Pulmonary artery endothelial cell (primary cell): ENCODE results near the gene SPG11. TPM values are rescaled to one million over a fixed set of nuclear protein-coding genes. Genes with fewer than 3 reads are reported as not detected.
"Not testable (repeated sequence)": the region's sequence is repeated elsewhere in the genome, so short reads cannot be mapped to it uniquely, and the experiment has no call there.

ENCODE experiments used
- DNase-seq: peaks from one replicate; pipeline ENCODE4 v3.0.0-alpha.2; 2011; ENCODE audit warnings: low read depth, low spot score
- total RNA-seq: library from RNA; depleted of rRNA; stranded (reverse); fragments of >200 nt; gene quantifications from 2 replicates; pipeline ENCODE4 v1.2.3, GENCODE V29; 2014

The SPG11 gene, protein sequence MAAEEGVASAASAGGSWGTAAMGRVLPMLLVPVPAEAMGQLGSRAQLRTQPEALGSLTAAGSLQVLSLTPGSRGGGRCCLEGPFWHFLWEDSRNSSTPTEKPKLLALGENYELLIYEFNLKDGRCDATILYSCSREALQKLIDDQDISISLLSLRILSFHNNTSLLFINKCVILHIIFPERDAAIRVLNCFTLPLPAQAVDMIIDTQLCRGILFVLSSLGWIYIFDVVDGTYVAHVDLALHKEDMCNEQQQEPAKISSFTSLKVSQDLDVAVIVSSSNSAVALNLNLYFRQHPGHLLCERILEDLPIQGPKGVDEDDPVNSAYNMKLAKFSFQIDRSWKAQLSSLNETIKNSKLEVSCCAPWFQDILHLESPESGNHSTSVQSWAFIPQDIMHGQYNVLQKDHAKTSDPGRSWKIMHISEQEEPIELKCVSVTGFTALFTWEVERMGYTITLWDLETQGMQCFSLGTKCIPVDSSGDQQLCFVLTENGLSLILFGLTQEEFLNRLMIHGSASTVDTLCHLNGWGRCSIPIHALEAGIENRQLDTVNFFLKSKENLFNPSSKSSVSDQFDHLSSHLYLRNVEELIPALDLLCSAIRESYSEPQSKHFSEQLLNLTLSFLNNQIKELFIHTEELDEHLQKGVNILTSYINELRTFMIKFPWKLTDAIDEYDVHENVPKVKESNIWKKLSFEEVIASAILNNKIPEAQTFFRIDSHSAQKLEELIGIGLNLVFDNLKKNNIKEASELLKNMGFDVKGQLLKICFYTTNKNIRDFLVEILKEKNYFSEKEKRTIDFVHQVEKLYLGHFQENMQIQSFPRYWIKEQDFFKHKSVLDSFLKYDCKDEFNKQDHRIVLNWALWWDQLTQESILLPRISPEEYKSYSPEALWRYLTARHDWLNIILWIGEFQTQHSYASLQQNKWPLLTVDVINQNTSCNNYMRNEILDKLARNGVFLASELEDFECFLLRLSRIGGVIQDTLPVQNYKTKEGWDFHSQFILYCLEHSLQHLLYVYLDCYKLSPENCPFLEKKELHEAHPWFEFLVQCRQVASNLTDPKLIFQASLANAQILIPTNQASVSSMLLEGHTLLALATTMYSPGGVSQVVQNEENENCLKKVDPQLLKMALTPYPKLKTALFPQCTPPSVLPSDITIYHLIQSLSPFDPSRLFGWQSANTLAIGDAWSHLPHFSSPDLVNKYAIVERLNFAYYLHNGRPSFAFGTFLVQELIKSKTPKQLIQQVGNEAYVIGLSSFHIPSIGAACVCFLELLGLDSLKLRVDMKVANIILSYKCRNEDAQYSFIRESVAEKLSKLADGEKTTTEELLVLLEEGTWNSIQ (N-terminal part only)
- total RNA-seq, result 42.3 and 54.8 TPM in 2 replicates

DNA sequence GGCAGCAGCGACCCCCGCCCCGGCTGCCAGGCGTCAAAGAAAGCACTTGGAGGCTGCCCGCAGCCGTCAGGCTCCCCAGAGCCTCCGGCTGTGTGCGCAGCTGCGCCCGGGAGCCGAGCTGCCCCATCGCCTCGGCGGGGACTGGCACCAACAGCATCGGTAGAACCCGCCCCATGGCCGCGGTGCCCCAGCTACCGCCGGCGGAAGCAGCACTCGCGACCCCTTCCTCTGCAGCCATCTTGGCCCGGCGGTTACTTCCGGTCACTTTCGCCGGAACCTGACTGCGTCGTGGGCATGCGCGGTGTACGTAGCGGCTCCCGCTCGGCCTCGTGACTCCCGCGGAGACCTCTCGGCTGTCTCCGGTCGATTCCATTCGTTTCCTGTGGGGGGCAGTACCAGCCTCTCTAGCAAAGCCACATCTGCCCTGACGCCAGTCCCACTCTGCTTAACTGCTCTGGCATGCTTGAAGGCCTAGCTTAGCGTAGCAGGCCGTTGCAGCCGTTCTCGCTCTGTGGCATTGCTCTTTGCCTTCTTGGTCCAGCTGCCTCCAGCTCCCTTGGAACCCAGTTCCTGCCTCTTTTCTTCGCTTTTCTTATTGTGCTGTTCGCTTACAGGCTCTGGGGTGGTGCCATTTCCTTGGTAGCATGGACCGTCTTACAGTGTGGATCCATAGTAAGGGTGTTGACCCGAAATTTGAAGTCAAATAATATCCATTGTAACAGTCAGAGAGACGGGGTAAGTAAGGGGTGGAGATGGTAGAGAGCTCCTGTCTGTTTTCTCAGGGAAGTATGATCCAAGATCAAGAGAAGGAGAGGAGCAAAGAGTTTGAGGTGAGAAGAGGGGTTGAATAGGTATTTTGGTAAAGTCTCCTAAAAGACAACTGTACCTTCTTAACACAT, at the start of gene SPG11:
TSS of gene SPG11 (minus strand) at position 253 of the 899 bp plus-strand sequence. CDS start at position 238, 15 bp downstream.
- DNase-seq, result peak; percentile 92

DNA sequence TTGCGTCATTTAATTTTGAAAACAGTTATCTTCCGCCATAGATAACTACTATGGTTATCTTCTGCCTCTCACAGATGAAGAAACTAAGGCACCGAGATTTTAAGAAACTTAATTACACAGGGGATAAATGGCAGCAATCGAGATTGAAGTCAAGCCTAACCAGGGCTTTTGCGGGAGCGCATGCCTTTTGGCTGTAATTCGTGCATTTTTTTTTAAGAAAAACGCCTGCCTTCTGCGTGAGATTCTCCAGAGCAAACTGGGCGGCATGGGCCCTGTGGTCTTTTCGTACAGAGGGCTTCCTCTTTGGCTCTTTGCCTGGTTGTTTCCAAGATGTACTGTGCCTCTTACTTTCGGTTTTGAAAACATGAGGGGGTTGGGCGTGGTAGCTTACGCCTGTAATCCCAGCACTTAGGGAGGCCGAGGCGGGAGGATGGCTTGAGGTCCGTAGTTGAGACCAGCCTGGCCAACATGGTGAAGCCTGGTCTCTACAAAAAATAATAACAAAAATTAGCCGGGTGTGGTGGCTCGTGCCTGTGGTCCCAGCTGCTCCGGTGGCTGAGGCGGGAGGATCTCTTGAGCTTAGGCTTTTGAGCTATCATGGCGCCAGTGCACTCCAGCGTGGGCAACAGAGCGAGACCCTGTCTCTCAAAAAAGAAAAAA, 49.0 kb upstream of the SPG11 start:
- peak; percentile 68 for DNase-seq

DNA sequence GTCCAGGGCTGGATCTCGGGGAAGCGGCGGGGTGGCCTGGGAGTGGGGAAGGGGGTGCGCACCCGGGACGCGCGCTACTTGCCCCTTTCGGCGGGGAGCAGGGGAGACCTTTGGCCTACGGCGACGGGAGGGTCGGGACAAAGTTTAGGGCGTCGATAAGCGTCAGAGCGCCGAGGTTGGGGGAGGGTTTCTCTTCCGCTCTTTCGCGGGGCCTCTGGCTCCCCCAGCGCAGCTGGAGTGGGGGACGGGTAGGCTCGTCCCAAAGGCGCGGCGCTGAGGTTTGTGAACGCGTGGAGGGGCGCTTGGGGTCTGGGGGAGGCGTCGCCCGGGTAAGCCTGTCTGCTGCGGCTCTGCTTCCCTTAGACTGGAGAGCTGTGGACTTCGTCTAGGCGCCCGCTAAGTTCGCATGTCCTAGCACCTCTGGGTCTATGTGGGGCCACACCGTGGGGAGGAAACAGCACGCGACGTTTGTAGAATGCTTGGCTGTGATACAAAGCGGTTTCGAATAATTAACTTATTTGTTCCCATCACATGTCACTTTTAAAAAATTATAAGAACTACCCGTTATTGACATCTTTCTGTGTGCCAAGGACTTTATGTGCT, 48.4 kb upstream of the SPG11 start:
- DNase-seq, result no peak

DNA sequence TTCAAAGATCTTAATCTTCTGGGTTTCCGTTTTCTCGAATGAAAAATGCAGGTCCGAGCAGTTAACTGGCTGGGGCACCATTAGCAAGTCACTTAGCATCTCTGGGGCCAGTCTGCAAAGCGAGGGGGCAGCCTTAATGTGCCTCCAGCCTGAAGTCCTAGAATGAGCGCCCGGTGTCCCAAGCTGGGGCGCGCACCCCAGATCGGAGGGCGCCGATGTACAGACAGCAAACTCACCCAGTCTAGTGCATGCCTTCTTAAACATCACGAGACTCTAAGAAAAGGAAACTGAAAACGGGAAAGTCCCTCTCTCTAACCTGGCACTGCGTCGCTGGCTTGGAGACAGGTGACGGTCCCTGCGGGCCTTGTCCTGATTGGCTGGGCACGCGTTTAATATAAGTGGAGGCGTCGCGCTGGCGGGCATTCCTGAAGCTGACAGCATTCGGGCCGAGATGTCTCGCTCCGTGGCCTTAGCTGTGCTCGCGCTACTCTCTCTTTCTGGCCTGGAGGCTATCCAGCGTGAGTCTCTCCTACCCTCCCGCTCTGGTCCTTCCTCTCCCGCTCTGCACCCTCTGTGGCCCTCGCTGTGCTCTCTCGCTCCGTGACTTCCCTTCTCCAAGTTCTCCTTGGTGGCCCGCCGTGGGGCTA, 47.8 kb upstream of the SPG11 start, which contains the start of the genes B2M and PATL2:
TSS of gene B2M (plus strand) at position 422 of the 647 bp plus-strand sequence. CDS start at position 452, 30 bp downstream.
TSS of gene PATL2 (minus strand) at position 228 of the 647 bp plus-strand sequence. CDS start 34,833 bp downstream, outside the sequence.
- DNase-seq, result peak; percentile 84

DNA sequence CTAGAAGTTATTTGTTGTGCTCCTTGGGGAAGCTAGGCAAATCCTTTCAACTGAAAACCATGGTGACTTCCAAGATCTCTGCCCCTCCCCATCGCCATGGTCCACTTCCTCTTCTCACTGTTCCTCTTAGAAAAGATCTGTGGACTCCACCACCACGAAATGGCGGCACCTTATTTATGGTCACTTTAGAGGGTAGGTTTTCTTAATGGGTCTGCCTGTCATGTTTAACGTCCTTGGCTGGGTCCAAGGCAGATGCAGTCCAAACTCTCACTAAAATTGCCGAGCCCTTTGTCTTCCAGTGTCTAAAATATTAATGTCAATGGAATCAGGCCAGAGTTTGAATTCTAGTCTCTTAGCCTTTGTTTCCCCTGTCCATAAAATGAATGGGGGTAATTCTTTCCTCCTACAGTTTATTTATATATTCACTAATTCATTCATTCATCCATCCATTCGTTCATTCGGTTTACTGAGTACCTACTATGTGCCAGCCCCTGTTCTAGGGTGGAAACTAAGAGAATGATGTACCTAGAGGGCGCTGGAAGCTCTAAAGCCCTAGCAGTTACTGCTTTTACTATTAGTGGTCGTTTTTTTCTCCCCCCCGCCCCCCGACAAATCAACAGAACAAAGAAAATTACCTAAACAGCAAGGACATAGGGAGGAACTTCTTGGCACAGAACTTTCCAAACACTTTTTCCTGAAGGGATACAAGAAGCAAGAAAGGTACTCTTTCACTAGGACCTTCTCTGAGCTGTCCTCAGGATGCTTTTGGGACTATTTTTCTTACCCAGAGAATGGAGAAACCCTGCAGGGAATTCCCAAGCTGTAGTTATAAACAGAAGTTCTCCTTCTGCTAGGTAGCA, 47.0 kb upstream of the SPG11 start:
- DNase-seq, result no peak

DNA sequence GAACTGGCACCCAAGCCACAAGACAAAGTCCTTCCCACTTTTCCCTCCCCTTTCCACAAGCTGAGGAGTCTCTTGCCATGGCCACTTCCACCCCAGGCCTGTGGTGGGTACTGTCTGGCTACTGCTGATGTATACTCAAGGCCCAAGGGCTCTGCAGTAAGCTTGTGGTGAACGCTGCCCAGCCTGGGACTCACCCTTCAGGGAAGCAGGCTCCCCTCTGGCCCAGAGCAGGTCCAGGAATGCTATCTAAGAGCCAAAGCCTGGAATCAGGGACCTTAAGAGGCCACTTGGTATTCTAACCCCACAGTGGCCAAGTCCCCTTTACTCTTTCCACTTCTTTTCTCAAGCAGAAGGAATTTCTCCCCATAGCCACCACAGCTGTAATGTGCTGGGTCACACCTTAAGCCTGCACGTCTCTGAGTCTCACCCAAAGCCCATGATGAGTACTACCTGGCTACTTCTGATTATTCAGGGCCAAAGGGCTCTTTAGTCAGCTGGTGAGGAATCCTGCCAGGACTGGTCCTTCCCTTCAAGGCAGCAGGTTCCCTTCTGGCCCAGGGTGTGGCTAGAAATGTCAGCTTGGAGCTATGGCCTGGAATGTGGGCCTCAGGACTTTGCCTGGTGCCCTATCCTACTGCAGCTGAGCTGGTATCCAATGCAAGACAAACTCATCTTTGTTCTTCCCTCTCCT, 43.6 kb upstream of the SPG11 start:
- DNase-seq, result no peak

DNA sequence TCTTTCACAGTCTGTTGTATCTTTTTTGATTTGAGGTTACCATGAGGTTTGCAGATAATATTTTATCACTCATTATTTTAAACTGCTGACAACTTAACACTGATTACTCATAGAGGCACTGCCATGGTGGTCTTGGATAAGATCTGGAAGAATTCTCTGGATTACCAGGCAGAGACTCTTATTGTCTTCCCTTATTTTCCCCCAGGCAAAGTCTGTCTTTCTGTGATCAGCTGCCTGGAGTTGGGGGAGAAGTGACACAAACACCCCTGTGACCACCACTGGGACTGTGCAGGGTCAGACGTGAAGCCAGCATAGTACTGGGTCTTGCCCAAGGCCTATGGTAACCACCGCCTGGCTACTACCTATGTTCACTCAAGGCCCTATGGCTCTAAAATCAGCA, 42.9 kb upstream of the SPG11 start:
- no peak for DNase-seq

DNA sequence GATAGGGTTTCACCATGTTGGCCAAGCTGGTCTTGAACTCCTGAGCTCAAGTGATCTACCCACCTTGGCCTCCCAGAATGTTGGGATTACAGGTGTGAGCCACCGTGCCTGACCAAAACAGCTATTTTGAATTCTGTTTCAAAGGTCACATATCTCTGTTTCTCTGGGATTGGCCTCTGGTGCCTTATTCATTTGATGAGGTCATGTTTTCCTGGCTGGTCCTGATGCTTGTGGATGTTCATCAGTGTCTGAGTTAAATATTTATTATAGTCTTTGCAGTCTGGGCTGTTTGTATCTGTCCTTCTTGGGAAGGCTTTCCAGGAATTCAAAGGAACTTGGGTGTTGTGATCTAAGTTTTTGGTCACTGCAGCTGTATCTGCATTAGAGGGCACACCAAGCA, 42.5 kb upstream of the SPG11 start:
- no peak for DNase-seq

DNA sequence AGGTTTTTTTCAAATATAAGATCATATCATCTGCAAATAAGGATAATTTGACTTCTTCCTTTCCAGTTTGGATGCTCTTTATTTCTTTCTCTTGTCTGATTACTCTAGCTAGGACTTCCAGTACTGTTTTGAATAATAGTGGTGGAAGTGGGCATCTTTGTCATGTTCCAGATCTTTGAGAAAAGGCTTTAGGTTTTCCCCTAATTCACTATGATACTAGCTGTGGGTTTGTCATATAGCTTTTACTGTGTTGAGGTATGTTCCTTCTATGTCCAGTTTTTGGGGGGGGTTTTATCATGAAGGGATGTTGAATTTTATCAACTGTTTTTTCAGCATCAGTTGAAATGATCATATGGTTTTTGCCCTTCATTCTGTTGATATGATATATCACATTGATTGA, 37.2 kb upstream of the SPG11 start:
- not testable (repeated sequence) for DNase-seq

DNA sequence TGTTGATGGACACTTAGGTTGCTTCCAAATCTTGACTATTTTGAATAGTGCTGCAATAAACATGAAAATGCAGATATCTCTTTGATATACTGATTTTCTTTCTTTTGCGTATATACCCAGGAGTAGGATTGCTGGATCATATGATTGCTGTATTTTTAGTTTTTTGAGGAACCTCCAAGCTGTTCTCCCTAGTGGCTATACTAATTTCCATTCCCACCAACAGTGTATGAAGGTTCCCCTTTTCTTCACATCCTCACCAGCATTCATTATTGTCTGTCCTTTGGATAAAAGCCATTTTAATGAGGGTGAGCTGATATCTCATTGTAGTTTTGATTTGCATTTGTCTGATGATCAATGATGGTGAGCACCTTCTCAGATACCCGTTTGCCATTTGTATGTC, 35.2 kb upstream of the SPG11 start:
- no peak for DNase-seq

DNA sequence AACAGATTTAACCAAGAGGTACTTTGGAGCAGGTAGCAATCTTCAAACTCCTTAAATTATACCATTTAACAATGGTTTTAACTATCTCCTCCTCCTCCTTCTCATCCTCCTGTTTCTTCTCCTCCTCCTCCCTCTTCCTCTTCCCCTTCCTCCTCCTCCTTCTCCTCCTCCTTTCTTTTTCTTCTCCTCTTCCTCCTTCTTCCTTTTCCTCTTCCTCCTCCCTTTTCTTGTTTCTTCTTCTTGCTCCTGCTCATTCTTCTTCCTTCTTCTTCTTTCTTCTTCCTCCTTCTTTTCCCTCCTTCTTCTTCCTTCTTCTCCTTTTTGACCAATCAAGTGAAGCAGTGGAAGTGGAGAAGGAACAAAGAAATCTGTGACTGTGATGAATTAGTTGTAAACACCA, 33.6 kb upstream of the SPG11 start:
- no peak for DNase-seq

DNA sequence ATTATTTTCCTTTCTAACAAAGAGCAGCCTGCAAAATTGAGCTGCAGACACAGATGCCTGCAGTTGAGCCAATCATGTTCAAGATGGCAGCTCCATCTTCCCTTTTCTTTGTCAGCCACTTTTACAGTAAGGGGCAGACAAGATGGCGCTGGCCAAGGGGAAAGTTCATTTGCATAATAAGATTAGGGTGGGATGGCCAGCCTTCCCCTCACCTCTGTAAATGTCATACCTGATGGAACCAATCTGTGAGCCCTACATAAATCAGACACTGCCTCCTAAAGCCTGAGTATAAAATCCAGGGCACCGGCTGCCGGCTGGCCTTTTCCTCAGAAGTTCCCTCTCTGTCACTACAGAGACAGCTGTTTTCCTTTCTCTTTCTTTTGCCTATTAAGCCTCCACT, 31.8 kb upstream of the SPG11 start:
- no peak for DNase-seq

DNA sequence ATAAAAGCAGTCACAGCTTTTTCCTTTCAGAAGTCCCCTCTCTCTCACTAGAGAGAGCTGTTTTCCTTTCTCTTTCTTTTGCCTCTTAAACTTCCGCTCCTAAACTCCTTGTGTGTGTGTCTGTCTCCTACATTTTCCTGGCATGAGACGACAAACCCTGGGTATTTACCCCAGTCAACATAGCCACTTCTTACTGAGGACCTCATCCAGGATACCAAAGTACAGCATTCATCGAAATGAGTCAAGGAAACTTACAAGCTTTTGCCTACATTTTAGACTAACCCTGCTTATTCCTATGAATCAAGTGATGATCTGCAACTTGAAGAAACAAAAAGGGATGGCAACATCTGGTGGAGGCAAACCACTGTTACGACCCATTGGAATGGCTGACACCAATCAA, 31.0 kb upstream of the SPG11 start:
- no peak for DNase-seq

DNA sequence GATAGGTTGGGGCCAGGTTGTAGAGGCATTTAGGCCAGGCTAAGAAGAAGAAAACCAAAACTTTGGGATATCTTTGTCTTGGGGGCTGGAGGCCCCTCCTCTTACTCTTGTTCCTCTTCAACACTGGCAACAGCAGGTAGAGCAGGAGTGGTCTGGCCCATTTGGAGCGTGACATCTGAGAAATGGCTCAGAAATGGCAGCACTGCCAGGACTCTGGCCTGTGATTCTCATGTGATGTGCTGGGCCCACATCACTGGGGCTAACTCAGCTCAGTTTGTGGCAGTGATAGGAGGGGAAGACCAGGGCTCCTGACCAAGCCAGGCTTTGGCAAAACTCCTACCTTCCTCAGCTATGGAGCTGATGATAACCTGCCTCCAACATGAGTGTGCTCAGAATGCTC, 29.2 kb upstream of the SPG11 start:
- no peak for DNase-seq

DNA sequence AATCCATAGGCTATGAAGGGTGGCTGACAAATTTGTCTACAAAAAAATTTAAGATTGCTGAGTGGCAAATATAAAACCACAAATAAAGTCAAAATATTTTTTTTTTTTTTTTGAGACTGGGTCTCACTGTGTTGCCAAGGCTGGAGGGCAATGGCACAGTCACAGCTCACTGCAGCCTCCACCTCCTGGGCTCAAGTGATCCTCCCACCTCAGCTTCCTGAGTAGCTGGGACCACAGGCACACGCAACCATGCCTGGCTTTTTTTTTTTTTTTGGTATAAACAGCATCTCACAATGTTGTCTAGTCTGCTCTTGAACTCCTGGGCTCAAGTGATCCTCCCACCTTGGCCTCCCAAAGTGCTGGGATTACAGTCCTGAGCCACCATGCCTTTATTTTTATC, 26.8 kb upstream of the SPG11 start:
- not testable (repeated sequence) for DNase-seq

DNA sequence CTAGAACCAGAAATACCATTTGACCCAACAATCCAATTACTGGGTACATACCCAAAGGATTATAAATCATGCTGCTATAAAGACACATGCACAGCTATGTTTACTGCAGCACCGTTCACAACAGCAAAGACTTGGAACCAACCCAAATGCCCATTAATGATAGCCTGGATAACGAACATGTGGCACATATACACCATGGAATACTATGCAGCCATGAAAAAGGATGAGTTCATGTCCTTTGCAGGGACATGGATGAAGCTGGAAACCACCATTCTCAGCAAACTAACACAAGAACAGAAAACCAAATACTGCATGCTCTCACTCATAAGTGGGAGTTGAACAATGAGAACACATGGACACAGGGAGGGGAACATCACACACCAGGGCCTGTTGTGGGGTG, 25.9 kb upstream of the SPG11 start:
- DNase-seq, result not testable (repeated sequence)
